IMR-90 (cell line): ENCODE measurements around the gene PDCD10. TPM values are rescaled to one million over a fixed set of nuclear protein-coding genes. Genes with fewer than 3 reads are reported as not detected.

ENCODE experiments used
- ATAC-seq: fragments of 200-7000 bp; cut with Tn5 transposase; 2 replicates; pipeline ENCODE4 v1.9.1; 2020; ENCODE audit warnings: low read depth, mild to moderate bottlenecking, moderate library complexity
- BruUV-seq: library from RNA; stranded (reverse); fragments of 400-500 nt; replicated peaks from 2 replicates; lab custom pipeline; 2021; lab: Mats Ljungman, UMichigan
- CTCF ChIA-PET: fragments of 300-600 bp; formaldehyde crosslinking; extraction: SDS; loops from one replicate; lab custom pipeline; 2021; ENCODE audit warnings: antibody characterized with exemption; lab: Yijun Ruan, JAX
- POLR2A ChIA-PET: fragments of 300-600 bp; sonication (Branson Sonifier 250); formaldehyde crosslinking; loops from one replicate; lab custom pipeline; 2022; ENCODE audit warnings: antibody characterized with exemption; ENCODE audit not compliant: unreplicated experiment; lab: Charles Lee
- DNase-seq: peaks from one replicate; pipeline ENCODE4 v3.0.0; 2013
- H2AFZ ChIP-seq: replicated peaks from 2 replicates; pipeline ENCODE3; 2013; ENCODE audit warnings: low read length, mild to moderate bottlenecking; ENCODE audit not compliant: poor library complexity
- H2AK5ac ChIP-seq: 2 replicates; pipeline ENCODE4 v1.6.1; 2013; ENCODE audit warnings: low read depth, low read length, inconsistent platforms
- H2AK9ac ChIP-seq: replicated peaks from 2 replicates; pipeline ENCODE3; 2013; ENCODE audit warnings: mild to moderate bottlenecking, low read depth, low read length, moderate library complexity; ENCODE audit not compliant: poor library complexity
- H2BK120ac ChIP-seq: 2 replicates; pipeline ENCODE4 v1.6.1; 2013; ENCODE audit warnings: low read depth, low read length, inconsistent platforms
- H2BK15ac ChIP-seq: 3 replicates; pipeline ENCODE4 v1.6.1; 2013; ENCODE audit warnings: low read depth, low read length, inconsistent platforms
- H2BK20ac ChIP-seq: 2 replicates; pipeline ENCODE4 v1.6.1; 2013; ENCODE audit warnings: low read depth, mild to moderate bottlenecking, inconsistent platforms, low read length, moderate library complexity
- H2BK5ac ChIP-seq: 2 replicates; pipeline ENCODE4 v1.6.1; 2013; ENCODE audit warnings: mild to moderate bottlenecking, low read depth, low read length, inconsistent platforms; ENCODE audit not compliant: poor library complexity, severe bottlenecking
- H3K14ac ChIP-seq: replicated peaks from 2 replicates; pipeline ENCODE4 v1.6.1; 2013; ENCODE audit warnings: low read depth, low read length, inconsistent platforms
- H3K18ac ChIP-seq: 2 replicates; pipeline ENCODE4 v1.6.1; 2013; ENCODE audit warnings: low read depth, low read length, control low read depth
- H3K23ac ChIP-seq: 2 replicates; pipeline ENCODE4 v1.6.1; 2013; ENCODE audit warnings: low read depth, low read length, inconsistent platforms
- H3K27ac ChIP-seq: 2 replicates; pipeline ENCODE4 v1.5.1; 2013; ENCODE audit warnings: mild to moderate bottlenecking, control low read depth, low read length; ENCODE audit not compliant: insufficient read depth
- H3K27me3 ChIP-seq: 2 replicates; pipeline ENCODE4 v1.6.1; 2013; ENCODE audit warnings: low read length; ENCODE audit not compliant: control insufficient read depth, insufficient read depth
- H3K36me3 ChIP-seq: 2 replicates; pipeline ENCODE4 v1.6.1; 2013; ENCODE audit warnings: low read length, mixed read lengths; ENCODE audit not compliant: control insufficient read depth, insufficient read depth
- H3K4ac ChIP-seq: 2 replicates; pipeline ENCODE4 v1.6.1; 2013; ENCODE audit warnings: low read depth, low read length, inconsistent platforms
- H3K4me1 ChIP-seq: 2 replicates; pipeline ENCODE4 v1.6.1; 2013; ENCODE audit warnings: low read length, mixed read lengths; ENCODE audit not compliant: control insufficient read depth, insufficient read depth
- H3K4me2 ChIP-seq: 2 replicates; pipeline ENCODE4 v1.6.1; 2013; ENCODE audit warnings: low read depth, mild to moderate bottlenecking, control low read depth, low read length, moderate library complexity
- H3K4me3 ChIP-seq: 2 replicates; pipeline ENCODE4 v1.5.1; 2013; ENCODE audit warnings: low read depth, mild to moderate bottlenecking, control low read depth, low read length, moderate library complexity; ENCODE audit not compliant: insufficient read depth
- H3K56ac ChIP-seq: 2 replicates; pipeline ENCODE4 v1.6.1; 2013; ENCODE audit warnings: low read length, inconsistent platforms; ENCODE audit not compliant: insufficient read depth; ENCODE audit errors: extremely low read depth
- H3K79me1 ChIP-seq, 2 experiments: 2 replicates each; pipeline ENCODE4 v1.6.1; 2013; ENCODE audit warnings: low read length in 2 of 2, inconsistent platforms in 1 of 2, low read depth in 1 of 2
- H3K9ac ChIP-seq: 2 replicates; pipeline ENCODE4 v1.6.1; 2013; ENCODE audit warnings: low read depth, low read length, control low read depth
- H3K9me1 ChIP-seq: 2 replicates; pipeline ENCODE4 v1.6.1; 2013; ENCODE audit warnings: low read length, inconsistent platforms; ENCODE audit not compliant: insufficient read depth
- H3K9me3 ChIP-seq: 2 replicates; pipeline ENCODE4 v1.6.1; 2013; ENCODE audit warnings: low read length; ENCODE audit not compliant: control insufficient read depth, insufficient read depth
- H4K20me1 ChIP-seq: 2 replicates; pipeline ENCODE4 v1.6.1; 2013; ENCODE audit warnings: low read length, inconsistent platforms; ENCODE audit not compliant: insufficient read depth
- H4K5ac ChIP-seq: 2 replicates; pipeline ENCODE4 v1.6.1; 2013; ENCODE audit warnings: mild to moderate bottlenecking, low read depth, low read length, control low read depth
- H4K8ac ChIP-seq, 2 experiments: 2 replicates each; pipeline ENCODE4 v1.6.1; 2013; ENCODE audit warnings: low read depth in 2 of 2, low read length in 2 of 2, control low read depth in 1 of 2, inconsistent platforms in 1 of 2
- H4K91ac ChIP-seq: 2 replicates; pipeline ENCODE4 v1.6.1; 2013; ENCODE audit warnings: low read depth, low read length, inconsistent platforms; ENCODE audit not compliant: insufficient read depth
- BHLHE40 ChIP-seq: fragments of 150-350 bp; IDR thresholded peaks from 2 replicates; pipeline ENCODE4 v1.6.1; 2016; ENCODE audit warnings: mild to moderate bottlenecking, low read depth, low read length
- CEBPB ChIP-seq: IDR thresholded peaks from 2 replicates; pipeline ENCODE4 v1.6.1; 2012; ENCODE audit warnings: low read depth, low read length, improper control_type of control experiment
- CHD1 ChIP-seq: IDR thresholded peaks from 2 replicates; pipeline ENCODE4 v1.6.1; 2012; ENCODE audit warnings: low read depth, low read length, improper control_type of control experiment
- FOS ChIP-seq: fragments of 150-350 bp; IDR thresholded peaks from 2 replicates; pipeline ENCODE4 v1.6.1; 2016; ENCODE audit warnings: low read depth, low read length
- MAFK ChIP-seq: IDR thresholded peaks from 2 replicates; pipeline ENCODE4 v1.6.1; 2012; ENCODE audit warnings: low read depth, low read length, improper control_type of control experiment
- MAZ ChIP-seq: IDR thresholded peaks from 2 replicates; pipeline ENCODE4 v1.6.1; 2012; ENCODE audit warnings: low read depth, mild to moderate bottlenecking, low read length, improper control_type of control experiment, moderate library complexity, borderline replicate concordance
- MXI1 ChIP-seq: IDR thresholded peaks from 2 replicates; pipeline ENCODE4 v1.6.1; 2012; ENCODE audit warnings: low read depth, mild to moderate bottlenecking, low read length, moderate library complexity, borderline replicate concordance
- POLR2A ChIP-seq: IDR thresholded peaks from 2 replicates; pipeline ENCODE4 v1.6.1; 2012; ENCODE audit warnings: mild to moderate bottlenecking, low read depth, low read length
- RAD21 ChIP-seq: IDR thresholded peaks from 2 replicates; pipeline ENCODE4 v1.6.1; 2012; ENCODE audit warnings: low read length, improper control_type of control experiment
- USF2 ChIP-seq: fragments of 150-350 bp; IDR thresholded peaks from 2 replicates; pipeline ENCODE4 v1.6.1; 2017; ENCODE audit warnings: mild to moderate bottlenecking, antibody characterized with exemption, low read length, low read depth
- dilution Hi-C: fragments of 300-500 bp; cut with HindIII; formaldehyde crosslinking; loops from one replicate; pipeline ENCODE4 v1.14.3; 2018; ENCODE audit warnings: low sequenced_read_pairs; ENCODE audit not compliant: unreplicated experiment
- in situ Hi-C: fragments of 300-500 bp; cut with MboI; formaldehyde crosslinking; loops from 3 replicates; pipeline ENCODE4 v1.14.3; 2019; ENCODE audit warnings: low sequenced_read_pairs, inconsistent platforms, mixed read lengths
- intact Hi-C: fragments of 100-400 bp; cut with micrococcal nuclease; formaldehyde crosslinking; loops from 2 replicates; pipeline ENCODE4 v1.10.0; 2022
- polyA plus RNA-seq, 3 experiments: library from polyadenylated mRNA; depleted of rRNA; stranded (reverse); fragments of >200 nt; gene quantifications; 2 replicates each; pipeline ENCODE4 v1.2.3, GENCODE V29; 2012; ENCODE audit warnings: low replicate concordance in 1 of 3
- total RNA-seq: library from RNA; depleted of rRNA; stranded (reverse); fragments of >200 nt; gene quantifications from 2 replicates; pipeline ENCODE4 v1.2.3, GENCODE V29; 2012

Gene PDCD10
- total and polyA plus RNA-seq, 2 of the 4 experiments (the other 2 are of a cell fraction), result 36.7 to 47.3 TPM

- Histone ChIP-seq H3K79me1 (no peaks in the 10 kb centered on the region), H3K23ac (no peak overlapping the region), H4K20me1 (no peaks in the 10 kb centered on the region), H3K9ac (no peak overlapping the region), H4K91ac (no peak overlapping the region), H3K27ac (no peak overlapping the region), H3K18ac (no peak overlapping the region), H4K5ac (no peak overlapping the region), H3K14ac (no peak overlapping the region), H3K36me3 (no peaks in the 10 kb centered on the region), H2AFZ (no peak overlapping the region), H3K9me1 (no peaks in the 10 kb centered on the region), H2BK15ac (no peak overlapping the region), H2AK5ac (no peak overlapping the region), H2AK9ac (no peak overlapping the region), H2BK20ac (no peak overlapping the region), H3K4ac (no peak overlapping the region), H3K9me3 (no peaks in the 10 kb centered on the region), H4K8ac (no peak overlapping the region), H3K4me2 (no peak overlapping the region), H2BK5ac (no peak overlapping the region), H3K27me3 (no peaks in the 10 kb centered on the region), H3K4me3 (no peak overlapping the region), H2BK120ac (no peak overlapping the region), H3K56ac (no peak overlapping the region), H3K4me1 (no peaks in the 10 kb centered on the region)
- intact Hi-C loops (no loop called here), dilution Hi-C loops (no loop called here), in situ Hi-C loops (no loop called here)
- ATAC-seq (no peak), DNase-seq (no peak)
- ChIA-PET POLR2A (no interaction called here), CTCF (no interaction called here)
- no peak for TF ChIP-seq MAFK
- no peak for TF ChIP-seq MXI1
- TF ChIP-seq MAZ, result no peak
- TF ChIP-seq FOS, result no peak
- TF ChIP-seq POLR2A, result no peak
- no peak for TF ChIP-seq USF2
- no peak for TF ChIP-seq BHLHE40
- TF ChIP-seq CEBPB, result no peak
- TF ChIP-seq RAD21, result no peak
- TF ChIP-seq CHD1, result no peak
- BruUV-seq, result no TSS peak
These were observed 14.5 kb upstream of the PDCD10 start for GRCh38 chr3:167749209-167749608.
